NCI-H526 (cell line): ENCODE measurements around the gene STAT3.
A peak's percentile ranks its signal among the peaks of the same experiment; 100 is the strongest.
"Not testable (repeated sequence)": the region's sequence is repeated elsewhere in the genome, so short reads cannot be mapped to it uniquely, and the experiment has no call there.

Source experiments
- DNase-seq, 2 experiments: peaks; one replicate each; lab custom pipeline; 2025; lab: John Stamatoyannopoulos, UW

Gene STAT3

GRCh38 chr17:42386777-42387657, 1.2 kb downstream of the STAT3 start:
- no peak for DNase-seq

GRCh38 chr17:42381898-42382297, 6.3 kb downstream of the STAT3 start:
- DNase-seq, result no peak

DNA sequence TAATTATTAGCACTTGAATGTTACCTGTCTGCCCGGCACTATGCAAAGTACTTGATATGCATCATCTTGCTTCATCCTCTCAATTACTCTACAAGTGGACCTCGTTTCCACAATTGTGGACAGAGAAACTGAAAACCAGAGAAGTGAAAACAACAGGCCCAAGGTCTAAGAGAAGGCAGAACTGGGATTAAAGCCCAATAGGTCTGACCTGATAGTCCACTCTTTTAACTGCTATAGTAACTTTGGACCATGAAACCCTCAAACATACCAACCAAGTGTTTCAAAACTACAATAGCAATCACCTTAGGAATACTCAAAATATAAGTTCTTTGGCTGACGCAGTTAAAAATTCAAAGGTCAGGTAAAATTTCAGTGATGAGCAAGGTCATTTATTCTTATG, 7.3 kb downstream of the STAT3 start:
- DNase-seq, result no peak

DNA sequence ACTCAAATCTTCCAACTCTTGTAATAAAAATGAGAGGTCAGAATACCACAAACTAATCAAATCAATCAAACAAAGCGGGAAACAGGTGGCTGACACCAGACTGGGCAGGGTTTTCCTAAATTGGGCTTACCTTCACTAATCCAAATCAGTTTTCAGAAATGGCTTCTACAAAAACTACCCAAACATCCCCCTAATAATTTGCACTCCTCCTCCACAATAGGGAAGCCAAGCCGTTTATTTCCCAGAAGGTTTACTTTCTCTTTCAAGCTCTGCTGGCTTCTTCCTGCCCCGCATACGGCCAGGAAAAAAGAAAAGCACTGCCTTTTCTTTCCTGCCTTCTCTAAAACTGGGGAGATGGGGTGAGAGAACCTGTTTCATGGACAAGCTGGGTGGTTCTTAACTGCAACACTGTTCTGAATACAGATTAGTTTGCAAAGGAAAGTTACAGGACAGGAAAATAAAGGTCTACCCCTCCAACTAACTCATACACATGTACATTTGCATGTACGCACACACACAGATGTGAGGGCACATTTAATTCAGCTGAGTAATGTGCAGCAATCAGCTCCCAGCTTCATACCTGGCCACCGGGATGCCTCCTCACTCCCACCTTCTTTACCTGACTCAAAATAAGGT, 9.2 kb downstream of the STAT3 start:
- peak; percentile 57 to 67 for DNase-seq

GRCh38 chr17:42378359-42378958, 9.8 kb downstream of the STAT3 start:
- peak in 1 of 2 experiments; percentile 30 for DNase-seq

- no peak for DNase-seq
Observed at GRCh38 chr17:42373896-42374295, 14.3 kb downstream of the STAT3 start.

DNA sequence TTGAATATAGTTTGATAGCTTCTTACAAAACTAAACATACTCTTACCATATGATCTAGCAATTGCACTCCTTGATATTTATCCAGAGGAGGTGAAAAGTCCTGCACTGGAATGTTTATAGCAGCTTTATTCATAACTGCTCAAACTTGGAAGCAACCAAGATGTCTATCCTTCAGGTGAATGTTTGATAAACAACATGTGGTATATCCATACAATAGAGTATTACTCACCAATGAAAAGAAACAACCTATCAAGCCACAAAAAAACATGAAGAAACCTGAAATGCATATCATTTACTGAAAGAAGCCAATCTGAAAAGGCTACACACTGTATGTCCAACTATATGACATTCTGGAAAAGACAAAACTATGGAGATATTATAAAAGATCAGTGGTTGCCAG, 16.1 kb downstream of the STAT3 start:
- no peak for DNase-seq

DNA sequence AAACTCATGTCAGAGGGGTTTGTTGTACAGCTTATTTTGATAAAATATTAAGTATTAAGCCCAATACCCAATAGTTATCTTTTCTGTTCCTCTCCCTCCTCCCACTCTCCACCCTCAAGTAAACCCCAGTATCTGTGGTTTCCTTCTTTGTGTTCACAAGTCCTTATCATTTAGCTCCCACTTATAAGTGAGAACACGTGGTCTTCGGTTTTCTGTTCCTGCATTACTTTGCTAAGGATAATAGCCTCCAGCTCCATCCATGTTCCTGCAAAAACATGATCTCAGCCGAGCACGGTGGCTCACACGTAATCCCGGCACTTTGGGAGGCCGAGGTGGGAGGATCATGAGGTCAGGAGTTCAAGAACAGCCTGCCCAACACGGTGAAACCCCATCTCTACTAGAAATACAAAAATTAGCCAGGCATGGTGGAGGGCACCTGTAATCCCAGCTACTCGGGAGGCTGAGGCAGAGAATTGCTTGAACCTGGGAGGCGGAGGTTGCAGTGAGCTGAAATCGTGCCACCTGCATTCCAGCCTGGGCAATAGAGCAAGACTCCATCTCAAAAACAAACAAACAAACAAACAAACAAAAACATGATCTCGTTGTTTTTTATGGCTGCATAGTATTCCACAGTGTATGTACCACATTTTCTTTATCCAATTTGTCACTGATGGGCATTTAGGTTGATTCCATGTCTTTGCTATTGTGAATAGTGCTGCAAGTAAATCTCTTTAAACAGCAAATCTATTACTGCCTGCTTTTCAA, 19.3 kb downstream of the STAT3 start:
- DNase-seq, result not testable (repeated sequence)

GRCh38 chr17:42368310-42368709, 19.9 kb downstream of the STAT3 start:
- not testable (repeated sequence) for DNase-seq

- DNase-seq, result not testable (repeated sequence)
Observed at GRCh38 chr17:42366176-42367023, 21.8 kb downstream of the STAT3 start.

GRCh38 chr17:42365136-42365535, 23.1 kb downstream of the STAT3 start:
- no peak for DNase-seq

DNA sequence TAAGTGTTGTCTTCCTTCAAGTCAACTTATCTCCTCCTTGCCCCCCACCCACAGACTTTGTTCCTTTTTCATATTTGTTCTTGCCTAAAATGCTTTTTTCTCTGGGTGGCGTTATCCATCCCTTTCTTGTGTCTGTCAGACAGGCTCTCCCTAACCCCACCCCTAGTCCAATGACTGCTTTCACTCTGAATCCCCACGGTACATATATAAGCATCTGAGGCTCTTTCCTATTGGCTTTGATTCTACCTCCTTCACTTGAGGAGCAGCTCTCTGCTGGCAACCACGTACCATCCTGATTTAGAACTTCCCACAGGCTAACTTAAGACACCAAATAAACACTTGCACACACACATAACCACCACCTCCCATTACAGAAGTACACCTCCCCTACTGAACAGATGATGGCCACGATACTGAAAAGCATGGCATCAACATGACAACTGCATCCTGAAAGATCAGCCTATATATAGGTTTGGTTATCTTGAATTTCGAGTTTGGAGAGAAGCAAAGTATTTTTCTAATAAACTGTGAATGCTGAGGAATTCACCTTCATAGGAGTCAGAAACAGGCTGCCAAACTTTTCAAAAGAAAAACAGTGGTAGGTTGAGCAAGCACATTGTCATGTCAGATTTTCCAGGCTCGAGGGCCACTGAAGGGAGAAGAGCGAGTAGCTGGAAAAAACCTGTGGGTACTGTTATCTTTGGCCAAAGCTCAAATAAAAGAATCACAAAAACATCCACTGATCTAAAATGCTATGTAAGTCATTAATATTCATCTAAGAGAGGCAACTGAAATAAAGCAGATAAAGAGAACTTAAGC, 24.3 kb downstream of the STAT3 start:
- DNase-seq, result no peak

- DNase-seq, result no peak
Observed at GRCh38 chr17:42363231-42363630, 25.0 kb downstream of the STAT3 start.

GRCh38 chr17:42362245-42362961, 25.8 kb downstream of the STAT3 start:
- no peak for DNase-seq

DNA sequence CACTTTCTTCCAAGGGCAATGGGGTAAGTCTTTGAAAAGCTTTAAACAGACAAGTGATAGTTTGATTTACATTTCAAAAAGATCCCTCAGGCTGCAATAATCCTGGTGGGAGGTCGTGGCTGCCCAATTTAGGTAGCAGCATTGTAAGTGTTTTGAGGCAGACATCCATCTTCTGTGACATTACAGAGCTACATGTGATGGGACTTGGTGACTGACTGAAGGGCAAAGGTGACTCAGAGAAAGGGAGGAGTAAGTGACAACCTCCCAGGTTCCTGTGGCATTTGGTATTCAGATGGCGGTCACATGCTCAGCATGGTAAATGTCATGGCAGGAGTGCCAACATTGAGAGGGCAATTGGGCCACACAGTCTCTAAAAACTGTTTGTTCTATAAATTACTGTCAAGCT, 26.5 kb downstream of the STAT3 start:
- DNase-seq, result no peak

DNA sequence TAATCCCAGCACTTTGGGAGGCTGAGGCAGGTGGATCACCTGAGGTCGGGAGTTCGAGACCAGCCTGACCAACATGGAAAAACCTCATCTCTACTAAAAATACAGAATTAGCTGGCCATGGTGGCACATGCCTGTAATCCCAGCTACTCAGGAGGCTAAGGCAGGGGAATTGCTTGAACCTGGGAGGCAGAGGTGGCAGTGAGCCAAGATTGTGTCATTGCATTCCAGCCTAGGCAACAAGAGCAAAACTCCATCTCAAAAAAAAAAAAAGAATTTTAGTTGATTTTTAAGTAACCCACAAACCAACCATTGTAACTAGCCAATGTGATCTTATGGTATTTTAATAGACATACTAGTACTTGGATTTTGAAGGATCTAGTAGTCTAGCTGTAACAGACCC, 27.9 kb downstream of the STAT3 start:
- DNase-seq, result not testable (repeated sequence)

DNA sequence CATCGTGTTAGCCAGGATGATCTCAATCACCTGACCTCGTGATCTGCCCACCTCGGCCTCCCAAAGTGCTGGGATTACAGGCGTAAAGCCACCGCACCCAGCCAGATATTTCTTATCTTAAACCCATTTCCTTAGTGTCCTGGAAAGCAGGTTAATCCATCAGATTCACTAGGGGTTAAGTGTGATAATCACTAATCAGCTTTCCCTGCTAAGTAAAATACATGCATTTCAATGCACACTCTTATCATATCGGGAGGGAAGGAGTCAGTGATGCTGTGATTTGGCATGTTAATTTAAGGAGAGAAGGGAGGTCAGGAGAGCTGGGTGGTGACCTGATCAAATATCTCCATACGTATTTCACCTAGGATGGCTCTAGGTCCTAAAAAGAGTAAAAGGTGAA, 29.1 kb downstream of the STAT3 start:
- DNase-seq, result no peak

- no peak for DNase-seq
Observed at GRCh38 chr17:42358434-42358833, 29.8 kb downstream of the STAT3 start.

DNA sequence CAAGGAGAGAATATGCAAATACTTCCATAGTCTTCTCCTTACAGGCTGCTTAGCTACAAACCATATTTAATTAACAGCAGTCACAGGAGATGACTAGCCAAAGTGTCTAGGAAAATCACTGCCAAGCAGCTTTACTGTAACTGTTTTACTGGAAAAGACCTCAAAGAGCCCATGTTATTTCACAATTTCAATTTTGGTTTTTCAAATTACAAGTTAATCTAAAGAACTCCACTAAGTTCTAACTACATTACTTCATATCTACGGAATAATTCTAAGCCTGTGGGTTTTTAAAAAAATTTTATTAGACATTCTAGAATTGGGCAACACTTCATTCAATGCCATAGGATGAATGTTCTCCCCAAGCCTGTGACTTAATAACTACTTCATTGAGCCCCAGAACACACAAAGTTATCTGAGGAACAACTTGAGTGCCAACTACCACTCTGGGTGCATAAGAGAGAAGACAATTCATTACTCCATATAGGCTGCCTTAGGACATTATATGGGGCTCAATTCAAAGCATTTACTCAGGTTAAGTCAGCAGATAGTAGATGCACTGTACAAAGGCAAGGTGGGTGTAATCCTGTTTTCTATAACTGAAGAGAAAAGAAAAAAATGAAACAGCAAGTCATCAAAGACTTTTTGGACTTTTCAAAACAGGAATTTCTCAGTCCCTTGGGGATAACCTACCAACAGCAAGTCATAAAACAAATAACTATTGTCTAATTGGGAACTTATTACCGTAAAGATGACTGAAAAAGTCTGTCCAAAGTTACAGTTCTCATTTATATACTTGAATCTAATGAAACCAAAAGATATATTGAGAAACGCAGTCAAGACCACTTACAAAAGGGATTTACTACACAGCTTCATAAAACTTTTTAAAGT, 33.0 kb downstream of the STAT3 start:
- DNase-seq, result no peak
